HepG2 (cell line): ENCODE measurements around the gene ETFB. TPM values are rescaled to one million over a fixed set of nuclear protein-coding genes. Genes with fewer than 3 reads are reported as not detected.
A peak's percentile ranks its signal among the peaks of the same experiment; 100 is the strongest.

Experiments used
- ATAC-seq: fragments of 200-7000 bp; cut with Tn5 transposase; 3 replicates; pipeline ENCODE4 v1.9.1; 2020; ENCODE audit warnings: mild to moderate bottlenecking, moderate library complexity
- BruUV-seq: library from RNA; stranded (reverse); fragments of 400-500 nt; replicated peaks from 2 replicates; lab custom pipeline; 2021; lab: Mats Ljungman, UMichigan
- CTCF ChIA-PET: fragments of 300-600 bp; formaldehyde crosslinking; extraction: SDS; loops from one replicate; lab custom pipeline; 2021; ENCODE audit warnings: low total read pairs, inconsistent platforms, low intra/inter-chr PET ratio; lab: Yijun Ruan, JAX
- POLR2A ChIA-PET: fragments of 350-600 bp; sonication (Branson Sonifier 250); formaldehyde crosslinking; loops from one replicate; lab custom pipeline; 2020; ENCODE audit warnings: antibody characterized with exemption, inconsistent platforms; lab: Yijun Ruan, JAX
- DNase-seq: peaks from one replicate; pipeline ENCODE4 v3.0.0-alpha.2; 2015; ENCODE audit warnings: low spot score
- FAIRE-seq: peaks from 3 replicates; lab custom pipeline; 2011; peaks lifted over from hg19 to GRCh38; lab: Jason Lieb, UNC
- H2AFZ ChIP-seq: one replicate; pipeline ENCODE4 v1.6.1; 2011; ENCODE audit warnings: low read length, inconsistent platforms
- H3K27ac ChIP-seq: fragments of 300-600 bp; 3 replicates; pipeline ENCODE4 v1.8.0; 2011; ENCODE audit warnings: mixed run types, mild to moderate bottlenecking, mixed read lengths, low read length, inconsistent platforms; ENCODE audit not compliant: insufficient read depth; ENCODE audit errors: extremely low read length
- H3K27me3 ChIP-seq, 2 experiments: fragments of 200-600 bp in 1 of 2; 2 replicates in 1 of 2; 3 replicates in 1 of 2; pipeline versions ENCODE4 v1.6.0 to v1.8.0; 2011; ENCODE audit warnings: low read length in 2 of 2, mild to moderate bottlenecking in 2 of 2, moderate library complexity in 2 of 2, inconsistent platforms in 1 of 2; ENCODE audit not compliant: insufficient read depth in 2 of 2, control insufficient read depth in 1 of 2
- H3K36me3 ChIP-seq, 2 experiments: fragments of 200-600 bp in 1 of 2; replicated peaks in 1 of 2; 2 replicates in 1 of 2; 3 replicates in 1 of 2; pipeline versions ENCODE4 v1.5.1 to v1.8.0; 2011; ENCODE audit warnings: low read length in 2 of 2, inconsistent platforms in 1 of 2; ENCODE audit not compliant: insufficient read depth in 2 of 2, control insufficient read depth in 1 of 2
- H3K4me1 ChIP-seq: 2 replicates; pipeline ENCODE4 v1.5.1; 2012; ENCODE audit warnings: low read length, inconsistent platforms; ENCODE audit not compliant: insufficient read depth
- H3K4me2 ChIP-seq: 2 replicates; pipeline ENCODE4 v1.6.0; 2011; ENCODE audit warnings: low read depth, low read length, inconsistent platforms
- H3K4me3 ChIP-seq, 3 experiments: fragments of 200-600 bp in 1 of 3; sonication (generic), shearing (Covaris generic) in 1 of 3; replicated peaks in 1 of 3; 2 replicates each; pipeline ENCODE4 v1.5.1; 2011 to 2016; ENCODE audit warnings: low read length in 3 of 3, inconsistent platforms in 2 of 3, low read depth in 2 of 3, mild to moderate bottlenecking in 2 of 3, control low read depth in 1 of 3, mixed read lengths in 1 of 3; ENCODE audit not compliant: insufficient read depth in 1 of 3
- H3K79me2 ChIP-seq: one replicate; pipeline ENCODE4 v1.6.1; 2011; ENCODE audit warnings: low read length, inconsistent platforms; ENCODE audit not compliant: insufficient read depth
- H3K9ac ChIP-seq: 2 replicates; pipeline ENCODE4 v1.6.0; 2011; ENCODE audit warnings: mild to moderate bottlenecking, low read depth, low read length, inconsistent platforms; ENCODE audit not compliant: insufficient read depth
- H3K9me3 ChIP-seq: 2 replicates; pipeline ENCODE4 v1.5.1; 2012; ENCODE audit warnings: mild to moderate bottlenecking, low read length
- H4K20me1 ChIP-seq: 2 replicates; pipeline ENCODE4 v1.6.0; 2011; ENCODE audit warnings: inconsistent platforms, mild to moderate bottlenecking, low read length, moderate library complexity; ENCODE audit not compliant: insufficient read depth
- BRCA1 ChIP-seq: sonication (generic); formaldehyde crosslinking; IDR thresholded peaks from 2 replicates; pipeline ENCODE4 v1.4.0; 2020; ENCODE audit warnings: missing genetic modification reagents
- JUND ChIP-seq: sonication (generic); formaldehyde crosslinking; IDR thresholded peaks from 2 replicates; pipeline ENCODE4 v1.8.0; 2022; ENCODE audit warnings: mild to moderate bottlenecking, missing genetic modification reagents
- KAT8 ChIP-seq: IDR thresholded peaks from 2 replicates; pipeline ENCODE4 v1.6.1; 2016; ENCODE audit warnings: missing genetic modification reagents, missing compliant biosample characterization
- RAD21 ChIP-seq: fragments of 450-650 bp; formaldehyde crosslinking; IDR thresholded peaks from 2 replicates; pipeline ENCODE4 v1.5.0; 2020; ENCODE audit warnings: mild to moderate bottlenecking
- RBFOX2 ChIP-seq: fragments of 200-400 bp; formaldehyde crosslinking; IDR thresholded peaks from 2 replicates; pipeline ENCODE4 v1.6.1; 2017; ENCODE audit warnings: low read depth, mild to moderate bottlenecking, low read length
- SAP130 ChIP-seq: IDR thresholded peaks from 2 replicates; pipeline ENCODE4 v1.6.1; 2016; ENCODE audit warnings: low read depth
- SMC3 ChIP-seq: IDR thresholded peaks from 2 replicates; pipeline ENCODE4 v1.6.1; 2011; ENCODE audit warnings: low read length, improper control_type of control experiment
- STAG1 ChIP-seq: sonication (generic); formaldehyde crosslinking; IDR thresholded peaks from 2 replicates; pipeline ENCODE4 v1.4.0; 2020; ENCODE audit warnings: missing genetic modification reagents
- ZNF121 ChIP-seq: sonication (generic); formaldehyde crosslinking; IDR thresholded peaks from 2 replicates; pipeline ENCODE4 v1.5.0; 2020; ENCODE audit warnings: mild to moderate bottlenecking, missing genetic modification reagents
- ZNF260 ChIP-seq: sonication (generic); formaldehyde crosslinking; IDR thresholded peaks from 2 replicates; pipeline ENCODE4 v1.4.0; 2020; ENCODE audit warnings: missing genetic modification reagents, low read depth, mild to moderate bottlenecking, borderline replicate concordance
- ZNF564 ChIP-seq: sonication (generic); formaldehyde crosslinking; IDR thresholded peaks from 2 replicates; pipeline ENCODE4 v1.8.1; 2023; ENCODE audit warnings: mild to moderate bottlenecking, missing genetic modification reagents
- ZZZ3 ChIP-seq: sonication (generic); formaldehyde crosslinking; IDR thresholded peaks from 2 replicates; pipeline ENCODE4 v1.4.0; 2020; ENCODE audit warnings: missing genetic modification reagents, mild to moderate bottlenecking, borderline replicate concordance
- WGBS: methylation state at CpG from one replicate; pipeline ENCODE4 v1.1.6; 2017; ENCODE audit warnings: low lambda C conversion rate; 5-methylcytosine and 5-hydroxymethylcytosine counted together
- in situ Hi-C: cut with HindIII; loops from 2 replicates; pipeline ENCODE4 v1.10.0; 2017; ENCODE audit warnings: low pct_unique_long_range_greater_than_20kb; ENCODE audit not compliant: extremely low pct_ligation_motif_present
- intact Hi-C: fragments of 100-400 bp; cut with micrococcal nuclease; formaldehyde crosslinking; loops from one replicate; pipeline ENCODE4 v1.10.0; 2022; ENCODE audit not compliant: unreplicated experiment
- polyA plus RNA-seq, 8 experiments: library from polyadenylated mRNA; depleted of rRNA in 3 of 8; stranded (reverse) in 7 of 8; unstranded in 1 of 8; fragments of >200 nt; fragmentation: Illumina TruSeq in 4 of 8; extraction: Trizol in 4 of 8; gene quantifications; 2 replicates each; pipeline versions ENCODE4 v1.2.1 to v1.2.3, GENCODE V29; 2011 to 2016; ENCODE audit warnings: low read depth in 4 of 8, missing spikeins in 1 of 8, mixed read lengths in 1 of 8; ENCODE audit not compliant: insufficient read depth in 1 of 8
- total RNA-seq, 5 experiments: library from RNA; depleted of rRNA; stranded (reverse); fragments of >200 nt; fragmentation: Illumina TruSeq; extraction: Trizol; gene quantifications; 2 replicates each; pipeline ENCODE4 v1.2.3, GENCODE V29; 2016; ENCODE audit warnings: low read depth in 1 of 5
- TF ChIP-seq, protein P1 (sequence below): sonication (generic); formaldehyde crosslinking; IDR thresholded peaks from 2 replicates; pipeline ENCODE4 v1.4.0; 2020; ENCODE audit warnings: missing genetic modification reagents, low read depth, mild to moderate bottlenecking, borderline replicate concordance
- TF ChIP-seq, protein P2 (sequence below): sonication (generic); formaldehyde crosslinking; IDR thresholded peaks from 2 replicates; pipeline ENCODE4 v1.5.0; 2020; ENCODE audit warnings: mild to moderate bottlenecking, missing genetic modification reagents, moderate library complexity

Gene ETFB
- total and polyA plus RNA-seq, 2 of the 13 experiments (the other 11 are each of a cell fraction or from before 2014, with no cell fraction given): 678 to 1,314 TPM

DNA sequence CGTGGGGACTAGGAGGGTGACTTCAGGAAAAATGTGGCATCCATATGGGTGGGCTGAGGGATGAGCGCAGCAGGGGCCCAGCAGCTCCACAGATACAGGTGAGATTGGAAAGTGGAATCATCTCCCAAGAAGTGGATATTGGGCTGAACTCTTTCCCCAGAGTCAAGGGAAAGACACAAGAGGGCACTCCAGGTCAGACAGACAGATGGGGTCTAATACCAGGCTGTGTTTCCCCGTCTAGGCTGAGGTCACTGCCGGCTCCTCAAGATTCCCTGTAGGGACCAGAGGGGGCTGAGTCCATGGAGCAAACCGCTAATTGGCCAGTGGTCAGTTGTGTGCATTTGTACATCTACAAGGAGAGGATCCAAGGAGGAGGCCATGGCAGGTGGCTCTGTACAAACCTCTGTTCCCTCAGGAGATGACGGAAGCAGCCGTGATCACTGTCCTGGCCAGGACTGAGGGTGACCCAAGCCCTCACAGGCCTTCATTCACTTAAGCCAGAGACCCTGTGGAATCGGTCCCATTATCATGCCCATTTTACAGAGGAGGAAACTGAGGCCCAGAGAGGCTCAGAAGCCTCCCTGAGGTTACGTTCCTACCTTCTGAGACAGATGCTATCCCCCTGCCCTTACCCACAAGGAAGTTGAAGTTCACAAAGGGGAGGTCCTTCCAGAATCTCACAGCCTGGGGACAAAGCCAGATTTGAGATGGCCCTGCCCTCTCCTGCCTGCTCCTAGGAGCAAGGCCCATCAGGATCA lies 69.7 kb downstream of the ETFB start:
- no peak overlapping the region for H3K9ac ChIP-seq
- in situ Hi-C loops: loop anchor here (25.0 kb wide), 1 partner anchor 341 kb away; the partner anchor contains the start of genes SIGLEC14 and SIGLEC5
- DNase-seq: peak; percentile 23
- H3K4me1 ChIP-seq: no peaks in the 10 kb centered on the region
- no peak for TF ChIP-seq KAT8
- TF ChIP-seq BRCA1 (CRISPR knock-in tag): no peak
- TF ChIP-seq, protein P1, sequence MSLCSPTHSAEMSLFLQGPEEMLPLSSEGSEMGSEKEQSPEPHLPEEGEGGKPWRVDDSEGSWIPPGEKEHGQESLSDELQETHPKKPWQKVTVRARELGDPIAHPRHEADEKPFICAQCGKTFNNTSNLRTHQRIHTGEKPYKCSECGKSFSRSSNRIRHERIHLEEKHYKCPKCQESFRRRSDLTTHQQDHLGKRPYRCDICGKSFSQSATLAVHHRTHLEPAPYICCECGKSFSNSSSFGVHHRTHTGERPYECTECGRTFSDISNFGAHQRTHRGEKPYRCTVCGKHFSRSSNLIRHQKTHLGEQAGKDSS (CRISPR knock-in tag): no peak
- TF ChIP-seq, protein P2, sequence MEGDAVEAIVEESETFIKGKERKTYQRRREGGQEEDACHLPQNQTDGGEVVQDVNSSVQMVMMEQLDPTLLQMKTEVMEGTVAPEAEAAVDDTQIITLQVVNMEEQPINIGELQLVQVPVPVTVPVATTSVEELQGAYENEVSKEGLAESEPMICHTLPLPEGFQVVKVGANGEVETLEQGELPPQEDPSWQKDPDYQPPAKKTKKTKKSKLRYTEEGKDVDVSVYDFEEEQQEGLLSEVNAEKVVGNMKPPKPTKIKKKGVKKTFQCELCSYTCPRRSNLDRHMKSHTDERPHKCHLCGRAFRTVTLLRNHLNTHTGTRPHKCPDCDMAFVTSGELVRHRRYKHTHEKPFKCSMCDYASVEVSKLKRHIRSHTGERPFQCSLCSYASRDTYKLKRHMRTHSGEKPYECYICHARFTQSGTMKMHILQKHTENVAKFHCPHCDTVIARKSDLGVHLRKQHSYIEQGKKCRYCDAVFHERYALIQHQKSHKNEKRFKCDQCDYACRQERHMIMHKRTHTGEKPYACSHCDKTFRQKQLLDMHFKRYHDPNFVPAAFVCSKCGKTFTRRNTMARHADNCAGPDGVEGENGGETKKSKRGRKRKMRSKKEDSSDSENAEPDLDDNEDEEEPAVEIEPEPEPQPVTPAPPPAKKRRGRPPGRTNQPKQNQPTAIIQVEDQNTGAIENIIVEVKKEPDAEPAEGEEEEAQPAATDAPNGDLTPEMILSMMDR: peak; percentile 57
- no peak for TF ChIP-seq ZNF260 (CRISPR knock-in tag)
- 0 out of 2 replicates have a peak, but pooled peaks have one; percentile 32 for TF ChIP-seq RAD21 (CRISPR knock-in tag)
- TF ChIP-seq STAG1 (CRISPR knock-in tag): peak; percentile 71
- no peak for TF ChIP-seq ZNF564 (CRISPR knock-in tag)
- no peak for TF ChIP-seq JUND (CRISPR knock-in tag)
- TF ChIP-seq ZNF121 (CRISPR knock-in tag): no peak
- no peak for TF ChIP-seq RBFOX2
- TF ChIP-seq ZZZ3 (CRISPR knock-in tag): no peak
- peak; percentile 17; the same call in 1 of the 2 replicates for TF ChIP-seq SMC3
- TF ChIP-seq SAP130 (CRISPR knock-in tag): no peak
- H3K36me3 ChIP-seq: no peaks in the 10 kb centered on the region
- H3K9me3 ChIP-seq: no peaks in the 10 kb centered on the region
- H3K79me2 ChIP-seq: no peaks in the 10 kb centered on the region
- H3K27me3 ChIP-seq: peaks cover 5 to 61% of the 10 kb centered on the region in 2 experiments; a peak in 4 of 5 replicates
- no peak for FAIRE-seq
- H4K20me1 ChIP-seq: no peaks in the 10 kb centered on the region
- 12% methylated on average over 7 of the region's 9 CpGs for WGBS
- ATAC-seq: peak; percentile 67
- H3K4me3 ChIP-seq: no peak overlapping the region
- H2AFZ ChIP-seq: no peak overlapping the region
- intact Hi-C loops: no loop called here
- no peak overlapping the region for H3K27ac ChIP-seq
- no peak overlapping the region for H3K4me2 ChIP-seq
- ChIA-PET CTCF (interaction anchor here (1.3 kb wide), 1 partner anchor 111 kb away, joined by 3 read pairs; no protein-coding TSS in a partner anchor), POLR2A (no interaction called here)
- no TSS peak for BruUV-seq
